HL-60 (cell line): ENCODE measurements around the gene LBH.

ENCODE experiments used
- DNase-seq, 2 experiments: peaks; one replicate each; pipeline ENCODE4 v3.0.0-alpha.2; 2010 to 2020; ENCODE audit warnings: low read depth in 1 of 2, low spot score in 1 of 2
- H3K27ac ChIP-seq: fragments of 250-450 bp; sonication (Bioruptor Pico); replicated peaks from 2 replicates; pipeline ENCODE4 v1.5.1; 2020; ENCODE audit warnings: mild to moderate bottlenecking, moderate library complexity
- H3K27me3 ChIP-seq: fragments of 250-450 bp; sonication (Bioruptor Pico); 2 replicates; pipeline ENCODE4 v1.5.1; 2021; ENCODE audit warnings: mild to moderate bottlenecking, moderate library complexity; ENCODE audit not compliant: insufficient read depth, poor library complexity, severe bottlenecking
- H3K4me3 ChIP-seq: replicated peaks from 2 replicates; pipeline ENCODE4 v1.5.1; 2011; ENCODE audit warnings: mild to moderate bottlenecking, control low read depth, low read length; ENCODE audit not compliant: insufficient read depth
- GABPA ChIP-seq: IDR thresholded peaks from 2 replicates; pipeline ENCODE4 v1.6.1; 2012; ENCODE audit warnings: low read depth
- POLR2AphosphoS5 ChIP-seq: IDR thresholded peaks from 2 replicates; pipeline ENCODE4 v1.6.1; 2012; ENCODE audit warnings: low read depth
- REST ChIP-seq: IDR thresholded peaks from 2 replicates; pipeline ENCODE4 v1.6.1; 2012; ENCODE audit warnings: low read depth; ENCODE audit not compliant: insufficient replicate concordance
- SPI1 ChIP-seq: IDR thresholded peaks from 2 replicates; pipeline ENCODE4 v1.6.1; 2012; ENCODE audit warnings: low read depth, mild to moderate bottlenecking, borderline replicate concordance
- TF ChIP-seq, protein P1 (sequence below): IDR thresholded peaks from one replicate; pipeline ENCODE4 v1.5.1; 2011; ENCODE audit warnings: low read length, control low read depth, inconsistent platforms; ENCODE audit not compliant: insufficient read depth

The LBH gene

GRCh38 chr2:30298302-30298701, 67.0 kb downstream of the LBH start:
- DNase-seq, result no peak
- no peaks in the 10 kb centered on the region for H3K27me3 ChIP-seq
- TF ChIP-seq REST (no peak), POLR2AphosphoS5 (no peak), GABPA (no peak), SPI1 (no peak)
- TF ChIP-seq, protein P1, sequence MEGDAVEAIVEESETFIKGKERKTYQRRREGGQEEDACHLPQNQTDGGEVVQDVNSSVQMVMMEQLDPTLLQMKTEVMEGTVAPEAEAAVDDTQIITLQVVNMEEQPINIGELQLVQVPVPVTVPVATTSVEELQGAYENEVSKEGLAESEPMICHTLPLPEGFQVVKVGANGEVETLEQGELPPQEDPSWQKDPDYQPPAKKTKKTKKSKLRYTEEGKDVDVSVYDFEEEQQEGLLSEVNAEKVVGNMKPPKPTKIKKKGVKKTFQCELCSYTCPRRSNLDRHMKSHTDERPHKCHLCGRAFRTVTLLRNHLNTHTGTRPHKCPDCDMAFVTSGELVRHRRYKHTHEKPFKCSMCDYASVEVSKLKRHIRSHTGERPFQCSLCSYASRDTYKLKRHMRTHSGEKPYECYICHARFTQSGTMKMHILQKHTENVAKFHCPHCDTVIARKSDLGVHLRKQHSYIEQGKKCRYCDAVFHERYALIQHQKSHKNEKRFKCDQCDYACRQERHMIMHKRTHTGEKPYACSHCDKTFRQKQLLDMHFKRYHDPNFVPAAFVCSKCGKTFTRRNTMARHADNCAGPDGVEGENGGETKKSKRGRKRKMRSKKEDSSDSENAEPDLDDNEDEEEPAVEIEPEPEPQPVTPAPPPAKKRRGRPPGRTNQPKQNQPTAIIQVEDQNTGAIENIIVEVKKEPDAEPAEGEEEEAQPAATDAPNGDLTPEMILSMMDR, result no peak
- H3K27ac ChIP-seq, result no peak overlapping the region
- H3K4me3 ChIP-seq, result no peak overlapping the region

DNA sequence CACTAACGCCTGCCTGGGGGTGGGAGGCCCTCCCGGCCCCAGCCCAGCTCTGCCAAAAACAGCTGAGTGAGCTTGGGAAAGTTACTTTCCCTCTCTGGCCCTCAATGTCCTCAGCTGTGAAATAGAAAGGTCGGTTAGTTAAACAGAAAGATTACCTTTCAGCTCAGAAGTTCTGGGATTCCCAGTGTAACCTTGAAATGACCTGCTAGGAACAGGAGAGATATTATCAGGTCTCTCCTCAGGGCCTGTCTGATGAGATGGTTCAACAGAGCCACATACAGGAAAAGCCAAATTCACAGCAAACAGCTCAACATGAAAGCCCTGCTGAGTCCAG, 68.8 kb downstream of the LBH start:
- no peak overlapping the region for H3K4me3 ChIP-seq
- DNase-seq, result no peak
- H3K27me3 ChIP-seq, result no peaks in the 10 kb centered on the region
- no peak for TF ChIP-seq REST
- TF ChIP-seq GABPA, result no peak
- TF ChIP-seq SPI1, result no peak
- no peak for TF ChIP-seq POLR2AphosphoS5
- TF ChIP-seq, protein P1, result no peak
- no peak overlapping the region for H3K27ac ChIP-seq

DNA sequence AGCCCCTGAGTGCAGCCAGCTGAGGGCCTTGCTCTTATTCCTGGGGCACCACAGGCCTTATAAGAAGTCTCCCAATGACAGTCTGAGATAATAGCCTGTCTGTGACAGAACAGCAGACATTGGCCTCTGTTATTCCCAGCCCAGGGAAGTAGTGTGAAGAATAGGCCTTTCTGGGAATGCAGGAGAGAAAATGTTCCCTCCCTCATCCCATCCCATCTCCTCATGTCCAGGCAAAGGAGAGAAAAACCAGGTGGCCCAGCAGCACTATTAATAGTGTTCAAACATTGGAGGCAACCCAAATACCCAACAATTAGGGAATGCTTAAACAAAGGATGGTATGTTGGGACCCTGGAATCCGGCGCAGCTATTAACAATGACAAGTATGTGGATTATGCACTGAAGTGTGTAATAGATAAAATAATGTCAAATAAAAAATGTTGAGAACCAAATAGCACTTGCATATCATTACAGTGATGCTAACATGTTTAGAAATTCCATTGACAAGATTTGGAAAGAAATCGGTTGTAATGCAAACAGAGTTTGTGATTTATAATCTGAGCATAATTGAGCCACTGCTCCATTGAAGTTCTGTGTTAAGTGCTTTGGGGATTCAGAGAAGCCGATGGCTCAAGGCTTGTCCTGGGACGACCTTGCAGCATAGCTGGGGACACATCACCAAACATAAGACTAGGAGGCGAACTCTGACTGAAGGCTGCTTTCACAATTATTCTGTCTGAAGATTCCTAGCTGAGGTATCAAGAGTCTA, 69.3 kb downstream of the LBH start:
- no peak for TF ChIP-seq GABPA
- TF ChIP-seq REST, result no peak
- TF ChIP-seq POLR2AphosphoS5, result no peak
- TF ChIP-seq SPI1, result no peak
- TF ChIP-seq, protein P1, result no peak
- no peaks in the 10 kb centered on the region for H3K27me3 ChIP-seq
- H3K27ac ChIP-seq, result no peak overlapping the region
- H3K4me3 ChIP-seq, result no peak overlapping the region
- DNase-seq, result no peak
